ENCODE data around the gene NSG1. TPM values are rescaled to one million over a fixed set of nuclear protein-coding genes. Genes with fewer than 3 reads are reported as not detected.
"Not testable (repeated sequence)": the region's sequence is repeated elsewhere in the genome, so short reads cannot be mapped to it uniquely, and the experiment has no call there.

Gene NSG1
- total RNA-seq, 4 donors from 2014 or later, result 0.42 to 5.1 (median 2.7) TPM

DNA sequence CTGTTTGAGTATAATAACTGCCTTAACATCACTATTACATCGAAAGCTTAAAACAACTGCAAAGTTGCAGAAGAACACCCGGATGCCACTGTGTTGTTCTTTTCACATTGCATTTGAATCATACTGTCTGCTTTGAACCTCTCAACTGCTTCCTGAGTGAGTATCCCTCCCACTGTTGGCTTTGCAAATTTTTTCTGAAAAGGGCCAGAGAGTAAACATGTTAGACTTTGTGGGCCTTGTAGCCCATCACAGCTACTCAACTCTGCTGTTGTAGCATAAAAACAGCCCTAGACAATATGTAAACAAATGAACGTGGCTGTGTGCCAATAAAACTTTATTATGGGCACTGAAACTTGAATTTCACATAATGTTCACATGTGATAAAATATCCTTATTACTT lies 76.1 kb downstream of the NSG1 start:
- no peak for DNase-seq (ENCODE audit: extremely low spot score)
- Histone ChIP-seq H3K4me3 (no peak overlapping the region), H3K4me1 (no peaks in the 10 kb centered on the region), H3K27ac (replicated peaks in 1 of 4) (no peak overlapping the region), H3K27me3 (no peaks in the 10 kb centered on the region), H3K36me3 (peaks cover 14 to 58% (median 39%) of the 10 kb centered on the region in 4 donors), H3K9me3 (no peaks in the 10 kb centered on the region)
- intact Hi-C loops (cut with DNase I), result no loop called here
- TF ChIP-seq EP300 (IDR thresholded peaks at IDR 0.05) (no peak), POLR2AphosphoS5 (IDR thresholded peaks at IDR 0.05) (no peak), POLR2A (IDR thresholded peaks at IDR 0.05; ENCODE audit: low read depth) (no peak)
- TF ChIP-seq, protein P1, sequence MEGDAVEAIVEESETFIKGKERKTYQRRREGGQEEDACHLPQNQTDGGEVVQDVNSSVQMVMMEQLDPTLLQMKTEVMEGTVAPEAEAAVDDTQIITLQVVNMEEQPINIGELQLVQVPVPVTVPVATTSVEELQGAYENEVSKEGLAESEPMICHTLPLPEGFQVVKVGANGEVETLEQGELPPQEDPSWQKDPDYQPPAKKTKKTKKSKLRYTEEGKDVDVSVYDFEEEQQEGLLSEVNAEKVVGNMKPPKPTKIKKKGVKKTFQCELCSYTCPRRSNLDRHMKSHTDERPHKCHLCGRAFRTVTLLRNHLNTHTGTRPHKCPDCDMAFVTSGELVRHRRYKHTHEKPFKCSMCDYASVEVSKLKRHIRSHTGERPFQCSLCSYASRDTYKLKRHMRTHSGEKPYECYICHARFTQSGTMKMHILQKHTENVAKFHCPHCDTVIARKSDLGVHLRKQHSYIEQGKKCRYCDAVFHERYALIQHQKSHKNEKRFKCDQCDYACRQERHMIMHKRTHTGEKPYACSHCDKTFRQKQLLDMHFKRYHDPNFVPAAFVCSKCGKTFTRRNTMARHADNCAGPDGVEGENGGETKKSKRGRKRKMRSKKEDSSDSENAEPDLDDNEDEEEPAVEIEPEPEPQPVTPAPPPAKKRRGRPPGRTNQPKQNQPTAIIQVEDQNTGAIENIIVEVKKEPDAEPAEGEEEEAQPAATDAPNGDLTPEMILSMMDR (IDR thresholded peaks at IDR 0.05), result no peak
- WGBS, result 62% methylated on average over 3 of the region's 3 CpGs

DNA sequence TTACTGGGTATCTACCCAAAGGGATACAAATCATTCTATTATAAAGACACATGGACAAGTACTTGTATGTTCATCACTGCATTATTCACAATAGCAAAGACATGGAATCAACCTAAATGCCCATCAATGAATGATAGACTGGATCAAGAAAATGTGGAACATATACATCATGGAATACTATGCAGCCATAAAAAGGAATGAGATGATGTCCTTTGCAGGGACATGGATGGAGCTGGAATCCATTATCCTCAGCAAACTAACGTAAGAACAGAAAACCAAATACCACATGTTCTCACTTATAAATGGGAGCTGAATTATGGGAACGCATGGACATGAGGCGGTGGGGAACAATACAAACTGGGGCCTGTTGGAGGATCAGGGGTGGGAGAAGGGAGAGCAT lies 78.3 kb downstream of the NSG1 start:
- 97% methylated on average over 3 of the region's 3 CpGs for WGBS
- H3K9me3 ChIP-seq; H3K27me3 ChIP-seq; H3K27ac ChIP-seq (replicated peaks in 1 of 4); H3K4me1 ChIP-seq; H3K4me3 ChIP-seq; DNase-seq (ENCODE audit: extremely low spot score); intact Hi-C loops (cut with DNase I): not testable (repeated sequence)
- H3K36me3 ChIP-seq, result peaks cover 27 to 63% (median 42%) of the 10 kb centered on the region in 4 donors

Other genes with a start within 250 kb of the NSG1 start
- not detected for gene OTOP1, start 160.2 kb upstream of the NSG1 start, total RNA-seq
- 10 to 100 TPM; 10.7 to 15.4 (median 14.4) TPM for gene TMEM128, start 138.9 kb upstream of the NSG1 start, total RNA-seq
- gene LYAR, start 96.9 kb upstream of the NSG1 start, total RNA-seq, result 10 to 100 TPM; 12.2 to 18.4 (median 13.3) TPM
- gene ZBTB49, start 96.9 kb upstream of the NSG1 start, total RNA-seq, result 1 to 10 TPM; 2.9 to 5.9 (median 3.4) TPM
- gene STX18, start 154.9 kb downstream of the NSG1 start, total RNA-seq, result 10 to 100 TPM; 14.5 to 21.0 (median 17.8) TPM